NCI-H2107 treated with DMSO at 0.1 percent for 48 hours (cell line): ENCODE data around the gene VPS50.
"Not testable (repeated sequence)": the region's sequence is repeated elsewhere in the genome, so short reads cannot be mapped to it uniquely, and the experiment has no call there.

ENCODE experiments used
- DNase-seq: peaks from one replicate; lab custom pipeline; 2025; ENCODE audit not compliant: unreplicated experiment; lab: John Stamatoyannopoulos, UW

The VPS50 gene

DNA sequence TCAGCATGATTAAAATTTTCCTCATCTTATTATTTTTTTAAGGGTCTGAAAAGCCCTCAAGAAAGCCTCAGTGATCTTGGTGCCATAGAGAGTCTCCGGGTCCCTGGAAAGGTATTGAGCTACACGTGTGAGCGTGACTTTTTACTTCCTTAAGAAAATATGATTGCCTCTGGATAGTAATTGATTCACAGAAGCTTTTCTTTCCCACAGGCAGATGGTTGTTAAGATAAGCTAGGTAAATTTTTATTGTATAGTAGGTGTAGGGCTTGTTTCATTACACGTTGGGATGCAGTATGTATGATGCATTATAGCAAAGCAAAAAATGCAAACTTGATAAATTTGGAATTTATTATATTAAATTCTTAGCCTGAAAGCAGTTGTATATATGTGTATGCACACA is 7.7 kb downstream of the VPS50 start:
- DNase-seq: no peak

DNA sequence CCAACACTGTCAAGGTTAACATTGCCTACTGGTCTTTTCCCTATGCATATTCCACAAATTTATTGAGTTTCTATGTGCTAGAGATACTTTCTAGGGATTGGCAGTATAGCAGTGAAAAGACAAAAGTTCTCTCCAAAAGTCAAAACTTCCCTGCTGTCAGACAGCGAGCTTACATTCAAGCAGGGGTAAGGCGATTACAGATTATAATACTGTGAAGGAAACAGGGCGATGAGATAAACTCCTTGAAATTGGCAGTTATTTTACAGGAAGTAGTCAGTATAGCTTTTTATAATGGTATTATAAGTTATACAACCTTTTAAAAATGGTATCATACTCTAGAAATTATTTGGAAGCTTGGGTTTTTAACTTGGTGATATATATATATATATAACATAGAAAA is 9.9 kb downstream of the VPS50 start:
- DNase-seq: no peak

DNA sequence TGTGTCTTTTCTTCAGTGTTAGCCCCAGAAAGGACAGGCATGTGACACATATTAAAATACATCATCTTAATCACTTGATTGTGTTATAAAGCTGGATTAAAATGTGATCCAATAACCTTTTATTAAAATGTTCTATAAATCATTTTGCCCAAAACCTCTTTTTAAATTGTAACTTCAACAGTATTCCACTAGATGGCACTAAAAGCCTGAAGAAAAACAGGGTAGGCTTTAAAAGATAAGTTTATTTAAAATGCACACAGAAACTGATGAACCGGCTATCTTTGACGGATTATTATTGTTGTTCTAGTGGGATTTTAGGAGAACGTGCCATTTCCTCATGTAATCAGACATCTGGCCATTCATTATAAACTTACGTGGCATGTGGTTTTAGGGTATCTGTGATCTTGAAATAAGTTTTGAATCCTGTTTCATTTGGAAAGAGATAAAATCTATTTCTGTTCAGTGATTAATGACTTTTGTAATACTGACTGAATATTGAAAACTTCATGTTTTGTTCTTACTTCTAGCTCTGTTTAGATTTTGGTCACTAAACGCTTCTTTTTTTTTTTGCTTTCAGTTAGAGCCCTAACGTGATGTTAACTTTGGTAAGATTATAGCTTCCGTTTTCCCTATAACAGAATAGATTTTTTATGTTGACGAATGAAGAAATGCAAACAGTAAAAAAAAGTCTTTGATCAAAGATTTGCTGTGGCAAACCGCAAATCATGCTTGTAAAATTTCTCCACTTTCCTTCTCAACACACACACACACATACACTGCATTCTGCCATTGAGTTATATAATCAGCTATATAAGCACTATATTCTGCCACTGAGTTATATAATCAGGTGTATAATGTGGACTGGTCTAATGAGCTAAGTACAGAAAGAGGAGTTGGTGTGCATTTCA is 13.6 kb downstream of the VPS50 start:
- peak; percentile 43 for DNase-seq

DNA sequence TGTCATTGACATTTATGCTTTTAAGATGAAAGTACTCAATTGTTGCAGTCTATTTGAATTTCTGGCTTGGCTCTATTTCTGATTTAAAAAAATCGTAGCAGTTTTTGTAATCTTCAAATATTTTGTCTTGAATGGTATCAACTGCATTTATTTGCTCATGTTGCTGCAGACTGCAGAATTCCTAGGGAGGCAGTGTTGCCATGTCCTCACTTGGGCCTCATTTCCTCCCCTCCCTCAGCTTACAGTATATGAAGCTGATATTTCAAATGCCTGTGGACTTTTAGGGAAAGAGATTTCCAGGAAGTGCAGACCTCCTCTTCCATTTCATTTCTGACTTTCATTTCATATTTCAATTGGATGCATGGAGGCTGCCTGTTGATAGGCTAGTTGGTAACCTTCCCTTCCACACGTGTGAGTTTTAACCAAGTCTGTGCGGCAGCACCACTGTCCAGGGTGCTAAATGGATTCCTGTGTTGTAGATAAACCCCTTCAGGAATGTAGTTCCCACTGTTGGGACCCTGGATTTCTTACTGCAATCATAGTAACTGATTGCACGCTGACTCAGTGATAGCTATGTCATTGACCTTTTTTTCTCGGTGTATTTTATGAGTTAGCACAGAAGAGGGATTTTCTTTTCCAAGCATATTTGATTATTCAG is 17.5 kb downstream of the VPS50 start:
- DNase-seq: no peak

DNA sequence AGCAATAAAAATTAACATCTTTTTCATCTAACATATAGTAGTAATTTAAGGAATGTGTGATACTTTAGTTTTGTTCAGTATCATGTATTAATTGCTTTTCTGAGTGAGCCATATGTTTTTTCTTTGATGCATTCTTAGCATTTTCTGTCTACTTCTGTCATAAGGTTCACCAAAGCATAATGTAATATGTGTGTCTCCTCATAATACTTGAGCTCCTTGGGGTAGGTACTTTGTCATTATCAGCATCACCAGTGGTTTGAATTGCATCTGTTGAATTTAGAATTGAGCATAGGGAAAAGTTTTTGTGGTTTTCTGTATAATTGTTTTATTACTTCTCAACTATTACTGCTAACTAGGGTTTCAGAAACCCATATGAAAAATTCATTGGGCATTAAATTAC is 26.5 kb downstream of the VPS50 start:
- no peak for DNase-seq

DNA sequence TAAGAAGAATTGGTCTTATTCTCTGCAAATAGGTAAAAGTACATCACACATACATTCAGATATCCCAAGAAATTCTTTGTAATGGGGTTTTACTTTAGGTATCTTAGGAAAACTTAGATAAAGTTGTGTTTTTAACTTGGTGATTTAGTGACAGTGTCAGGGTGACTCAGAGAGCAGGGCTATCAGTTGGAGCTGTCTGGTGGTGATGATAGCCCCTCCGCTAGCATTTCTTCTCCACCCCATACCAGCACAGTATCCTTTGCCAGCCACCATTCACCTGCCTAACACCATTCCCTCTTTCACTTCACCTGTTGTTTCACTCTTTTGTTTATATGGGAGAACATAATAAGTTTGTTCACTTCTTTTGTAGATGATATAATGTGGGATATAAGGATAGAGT is 30.4 kb downstream of the VPS50 start:
- DNase-seq: no peak

DNA sequence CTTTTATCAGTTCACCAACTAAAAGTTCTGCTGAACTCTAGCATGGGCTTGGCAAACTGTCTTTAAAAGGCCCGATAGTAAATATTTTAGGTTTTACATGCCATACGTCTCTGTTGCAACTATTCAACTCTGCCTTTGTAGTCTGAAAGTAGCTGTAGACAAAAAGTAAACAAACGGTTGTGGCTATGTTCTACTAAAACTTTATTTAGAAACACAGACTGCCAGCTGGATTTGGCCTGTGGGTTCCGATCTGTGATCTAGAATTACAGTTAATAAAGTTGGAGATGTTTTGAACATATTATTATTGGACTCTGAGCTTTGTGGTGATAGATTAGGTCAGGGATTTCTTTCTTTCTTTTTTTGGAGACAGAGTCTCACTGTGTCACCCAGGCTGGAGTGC is 33.1 kb downstream of the VPS50 start:
- no peak for DNase-seq

DNA sequence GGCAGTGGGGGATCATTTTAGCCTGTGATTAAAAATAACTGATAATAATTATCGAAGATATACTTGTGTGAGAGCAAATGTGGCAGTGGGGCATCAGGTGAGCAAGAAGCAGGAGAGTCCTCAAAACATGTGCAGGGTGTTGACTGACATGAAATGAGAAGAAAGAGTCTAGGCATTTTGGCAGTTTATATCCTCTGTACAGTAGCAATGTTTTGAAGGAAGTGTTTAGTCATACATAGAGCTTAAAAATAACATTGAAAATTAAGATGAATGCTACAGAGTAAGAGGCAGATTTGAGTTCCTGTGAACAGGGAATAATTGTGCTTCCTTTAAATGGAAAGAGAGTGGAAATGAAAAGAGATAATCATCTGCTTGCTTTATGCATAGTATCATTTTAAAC is 47.4 kb downstream of the VPS50 start:
- DNase-seq: no peak

DNA sequence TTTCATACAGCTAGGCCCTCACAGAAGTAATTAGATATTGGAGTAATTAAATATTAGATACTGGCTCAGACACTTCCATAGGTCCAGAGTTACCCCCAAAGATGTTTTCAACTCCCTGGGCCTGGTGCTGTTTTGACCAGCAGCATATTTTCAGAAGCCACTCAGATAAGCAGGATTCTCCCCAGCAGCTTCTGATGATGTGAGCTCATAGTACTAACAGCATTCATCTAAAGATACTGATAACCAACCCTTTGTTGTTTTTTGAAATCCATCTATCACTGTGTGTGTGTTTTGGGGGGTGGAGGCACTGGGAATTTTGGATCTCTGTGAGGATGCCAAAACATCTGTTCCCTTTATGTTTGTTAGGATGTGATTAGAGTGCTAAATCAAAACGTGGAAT is 52.7 kb downstream of the VPS50 start:
- DNase-seq: no peak

DNA sequence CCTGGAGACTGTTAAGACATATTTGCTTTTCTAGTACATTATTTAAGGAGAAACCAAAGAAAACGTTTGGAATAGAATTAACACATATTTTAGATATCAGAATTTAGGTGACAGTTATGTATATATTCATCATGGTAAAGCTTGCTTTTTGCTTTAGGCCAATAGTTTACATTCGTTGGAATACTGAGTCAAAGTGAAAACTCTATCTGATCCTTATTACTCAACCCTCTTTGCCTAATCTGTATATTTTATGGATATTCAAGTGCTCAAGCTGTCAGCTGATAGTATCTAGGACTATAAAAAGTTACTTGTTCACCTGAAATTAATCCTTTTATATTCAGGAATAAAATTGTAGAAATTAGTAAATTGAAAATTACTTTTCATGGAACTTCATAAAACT is 61.1 kb downstream of the VPS50 start:
- no peak for DNase-seq

DNA sequence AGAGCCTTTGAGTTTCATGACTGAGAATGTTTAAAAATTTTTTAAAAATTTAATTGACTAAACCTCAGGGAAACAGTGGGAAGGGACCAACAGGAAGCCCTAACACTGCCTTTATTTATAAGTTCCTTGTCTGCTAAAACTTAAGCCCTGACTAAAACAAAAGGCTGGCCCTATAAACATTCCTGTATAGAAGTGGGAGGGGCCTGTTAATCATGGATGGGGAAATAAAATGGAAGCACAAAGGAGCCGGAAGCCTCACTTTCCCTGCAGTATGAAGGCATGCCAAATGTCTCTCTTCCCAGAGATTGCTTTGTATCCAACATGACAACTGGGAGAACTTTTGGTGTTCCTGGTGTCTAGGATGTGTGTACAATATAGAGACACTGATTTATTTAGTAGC is 66.0 kb downstream of the VPS50 start:
- DNase-seq: no peak

DNA sequence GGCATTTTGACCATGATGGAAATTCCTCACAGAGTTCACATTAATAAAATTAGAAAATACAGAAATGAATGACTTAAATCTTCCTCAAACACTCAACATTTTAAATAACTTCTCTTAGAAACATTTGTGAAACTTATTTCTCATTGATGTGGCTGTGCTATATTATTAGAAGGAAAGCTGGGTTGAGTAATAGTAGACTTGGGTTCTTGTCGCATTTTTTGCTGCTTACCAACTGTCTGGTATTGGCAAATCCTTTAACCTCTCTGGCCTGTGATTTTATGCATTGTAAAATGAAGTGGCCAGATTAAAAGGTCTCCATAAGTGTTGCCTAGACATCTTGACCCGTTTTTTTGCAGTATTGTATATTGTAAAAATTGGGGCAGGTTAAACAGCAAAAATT is 66.5 kb downstream of the VPS50 start:
- no peak for DNase-seq

DNA sequence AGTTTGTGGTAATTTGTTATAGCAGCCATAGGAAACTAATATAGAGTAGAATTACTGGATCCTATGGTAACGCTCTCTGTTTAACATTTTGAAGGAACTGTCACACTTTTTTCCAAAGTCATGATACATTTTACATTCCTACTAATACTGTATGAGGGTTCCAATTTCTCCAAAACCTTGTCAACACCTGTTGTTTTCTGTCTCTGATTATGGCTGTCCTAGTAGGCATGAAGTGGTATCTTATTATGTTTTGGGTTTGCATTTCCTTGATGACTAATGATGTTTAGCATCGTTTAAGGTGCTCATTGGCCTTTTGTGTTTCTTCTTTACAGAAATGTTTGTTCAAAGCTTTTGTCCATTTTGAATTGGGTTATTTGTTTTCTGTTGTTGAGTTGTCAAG is 69.6 kb downstream of the VPS50 start:
- DNase-seq: peak; percentile 31

DNA sequence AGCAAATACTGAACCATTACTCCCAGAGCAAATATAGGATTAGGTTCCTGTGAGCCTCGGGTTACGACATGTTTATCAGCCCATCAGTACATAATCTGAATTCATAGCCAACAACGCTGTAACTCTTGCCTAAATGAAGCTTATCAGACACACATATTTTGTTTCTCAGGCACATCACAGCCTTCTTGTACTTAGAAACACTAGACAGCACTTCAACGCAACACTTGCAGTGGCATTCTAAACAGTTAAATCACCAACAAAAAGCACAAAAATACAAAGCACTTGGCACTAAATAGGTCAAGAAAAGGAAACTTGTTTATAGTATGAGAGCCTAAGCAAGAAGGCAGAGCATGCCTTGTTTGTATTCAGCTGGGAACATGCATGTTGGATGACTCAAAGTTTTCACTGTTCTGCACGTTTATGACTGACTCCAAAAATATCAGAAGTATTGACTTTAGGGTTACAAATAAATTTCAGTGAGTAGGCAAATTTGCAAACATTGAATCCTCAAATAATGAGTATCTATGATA is 75.0 kb downstream of the VPS50 start:
- DNase-seq: no peak

DNA sequence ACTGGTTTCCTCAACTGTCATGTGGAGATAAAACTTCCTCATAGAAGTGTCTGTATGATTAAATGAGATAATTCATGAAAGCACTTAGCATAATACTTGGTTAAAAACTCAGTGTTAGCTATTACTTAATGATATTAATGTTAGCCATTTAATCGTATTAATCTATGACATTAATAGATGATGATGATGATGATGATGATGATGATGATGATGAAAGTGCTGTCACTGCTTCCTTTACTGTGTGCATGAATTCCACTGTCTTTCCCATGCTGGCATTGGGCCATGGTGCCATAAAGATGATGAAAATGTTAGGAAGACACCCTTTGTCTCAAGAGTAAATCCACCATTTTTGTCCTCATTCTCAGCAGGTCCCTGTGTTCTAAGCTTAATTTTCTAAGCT is 75.8 kb downstream of the VPS50 start:
- DNase-seq: no peak

DNA sequence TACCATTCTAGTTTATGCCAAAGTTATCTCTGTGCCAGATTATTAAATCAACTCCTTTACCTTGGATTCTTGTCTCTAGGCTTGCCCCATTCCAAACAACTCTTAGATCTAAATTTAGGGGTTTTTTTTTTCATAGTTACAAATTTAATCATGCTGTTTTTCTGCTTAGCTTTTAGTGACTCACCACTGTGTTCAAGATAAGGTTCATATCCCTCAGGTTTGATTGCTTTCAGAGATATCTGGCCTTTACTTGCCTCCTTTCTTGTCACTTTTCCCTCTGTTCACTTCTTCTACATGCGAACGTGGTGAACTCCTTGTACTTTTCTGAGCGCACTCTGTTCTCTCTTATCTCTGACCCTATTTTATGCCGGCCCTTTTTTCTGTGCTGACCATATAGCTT is 78.2 kb downstream of the VPS50 start:
- no peak for DNase-seq

DNA sequence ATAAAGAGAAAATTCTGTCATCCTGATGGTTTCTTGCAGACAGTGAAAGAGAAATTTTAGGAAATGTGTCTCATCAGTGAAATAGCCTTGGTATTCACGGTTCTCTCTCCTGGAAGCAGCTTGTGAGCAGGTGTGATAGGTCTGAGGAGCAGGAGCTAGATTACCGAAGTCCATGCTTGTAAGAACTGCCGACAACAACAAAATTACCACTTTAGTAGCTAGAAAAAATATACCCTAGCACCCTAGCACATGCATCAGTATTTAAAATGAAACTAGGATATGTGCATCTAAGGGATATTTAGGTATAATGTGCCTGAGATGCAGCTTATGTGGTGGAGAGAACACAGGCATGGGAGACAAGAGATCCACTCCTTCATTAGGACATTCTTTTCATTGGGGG is 82.3 kb downstream of the VPS50 start:
- DNase-seq: no peak

DNA sequence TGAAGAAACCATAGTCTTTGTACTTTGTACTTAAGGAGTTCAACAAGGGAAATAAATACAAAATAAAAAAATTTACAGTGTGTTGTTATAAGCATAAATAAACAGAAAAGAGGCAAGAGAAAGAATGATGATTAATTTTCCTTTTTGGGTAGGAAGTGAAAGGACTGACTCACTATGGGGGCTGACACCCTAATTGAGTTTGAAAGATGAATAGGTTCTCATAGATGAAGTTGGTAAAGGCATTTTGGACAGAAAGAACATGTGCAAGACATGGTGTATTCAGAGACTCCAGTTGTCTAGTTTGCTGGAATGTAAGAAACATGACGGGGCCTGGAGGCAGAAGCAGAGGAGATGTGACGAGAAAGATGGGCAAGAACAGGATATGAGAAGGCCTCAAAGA is 83.7 kb downstream of the VPS50 start:
- no peak for DNase-seq

DNA sequence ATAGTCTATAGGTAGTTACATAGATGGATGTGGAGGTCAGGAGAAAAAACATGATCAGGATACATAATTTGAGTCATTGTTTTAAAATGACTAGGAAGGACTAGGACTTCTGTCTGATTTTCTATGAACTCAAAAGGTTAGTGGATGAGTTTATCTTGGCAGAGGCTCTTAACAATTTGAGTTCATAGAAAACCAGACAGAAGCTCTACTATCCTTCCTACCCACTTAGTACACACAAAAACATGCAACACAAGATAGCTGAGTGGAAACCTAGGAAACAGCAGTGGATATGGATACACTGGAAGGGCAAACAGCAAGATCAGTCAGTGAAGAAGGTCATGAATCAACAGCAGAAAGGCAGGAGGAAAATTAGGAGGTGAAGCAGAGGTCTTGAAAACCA is 84.6 kb downstream of the VPS50 start:
- DNase-seq: no peak

DNA sequence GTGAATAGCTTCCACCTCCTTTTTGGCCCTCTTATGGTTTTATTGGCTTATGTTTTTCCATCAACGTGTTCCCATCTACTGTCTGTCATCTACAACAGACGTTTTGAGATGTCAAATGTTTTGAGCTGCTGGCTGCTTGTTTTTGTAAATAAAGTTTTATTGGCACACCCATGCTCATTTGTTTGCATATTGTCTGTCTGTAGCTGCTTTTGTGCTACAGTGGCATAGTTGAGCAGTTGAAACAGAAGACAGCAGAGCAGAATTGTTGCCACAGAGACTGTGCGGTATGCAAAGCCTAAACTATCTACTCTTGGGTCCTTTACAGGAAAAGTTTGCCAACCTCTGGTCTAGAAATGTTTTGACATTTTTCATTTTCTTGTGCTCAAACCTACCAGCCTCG is 88.7 kb downstream of the VPS50 start:
- DNase-seq: no peak

DNA sequence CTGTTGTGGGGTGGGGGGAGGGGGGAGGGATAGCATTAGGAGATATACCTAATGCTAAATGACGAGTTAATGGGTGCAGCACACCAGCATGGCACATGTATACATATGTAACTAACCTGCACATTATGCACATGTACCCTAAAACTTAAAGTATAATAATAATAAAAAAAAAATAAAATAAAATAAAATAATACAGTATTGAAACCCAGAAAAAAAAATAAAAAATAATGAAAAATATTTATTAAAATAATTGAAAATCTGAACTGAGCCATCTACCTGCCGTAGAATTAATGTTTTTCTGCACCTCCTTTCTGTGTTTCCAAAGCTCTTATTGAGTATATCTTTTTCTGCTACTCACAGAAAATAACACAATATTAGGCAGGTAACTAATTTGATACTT is 94.1 kb downstream of the VPS50 start:
- not testable (repeated sequence) for DNase-seq

DNA sequence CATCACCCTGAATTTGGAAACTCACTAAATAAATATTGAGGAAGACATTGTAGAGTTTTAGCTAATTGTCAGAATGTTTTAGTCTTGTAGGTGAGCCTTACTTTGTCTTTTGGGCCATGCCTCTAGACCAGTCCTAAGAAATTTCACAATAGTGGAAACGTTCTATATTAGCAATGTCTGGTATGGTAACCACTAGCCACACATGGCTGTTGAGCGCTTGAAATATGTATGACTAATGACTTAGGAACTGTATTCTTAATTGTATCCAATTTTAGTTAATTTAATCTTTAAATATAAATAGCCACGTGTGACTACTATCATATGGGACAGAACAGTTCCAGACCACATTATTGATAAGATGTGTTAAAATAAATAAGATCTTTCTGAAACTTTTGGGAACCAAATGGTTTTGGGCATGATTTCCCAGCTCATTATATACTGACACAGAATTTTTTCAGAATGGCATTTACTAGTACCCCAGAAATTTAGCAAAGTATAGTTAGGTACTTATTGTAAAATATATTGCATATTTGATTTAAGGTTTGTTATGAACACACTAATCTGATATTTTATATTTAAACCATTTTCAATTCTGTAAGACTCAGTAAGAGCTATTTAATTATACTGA is 95.0 kb downstream of the VPS50 start:
- DNase-seq: no peak
